Measurements from ENCODE around the gene NPTN. TPM values are rescaled to one million over a fixed set of nuclear protein-coding genes. Genes with fewer than 3 reads are reported as not detected.

The NPTN gene
- total RNA-seq (2022; extraction: Qiagen RNA extraction), result 179 to 210 TPM (median 203 TPM) in 5 replicates

GRCh38 chr15:73633111-73633990 lies at the start of gene NPTN:
NPTN (minus strand) TSS chr15:73633389; CDS start chr15:73633215, 174 bp downstream.

Other genes starting within 250 kb of the NPTN start
- 0.17 TPM in 1 of 5 replicates, not detected in the others for gene REC114, start 190.2 kb downstream of the NPTN start, total RNA-seq (2022; extraction: Qiagen RNA extraction)
- gene CD276, start 51.0 kb upstream of the NPTN start, total RNA-seq (2022; extraction: Qiagen RNA extraction), result 66.4 to 88.8 TPM (median 81.7 TPM) in 5 replicates
- 1.3 to 1.8 TPM (median 1.5 TPM) in 5 replicates for gene INSYN1, start 120.0 kb upstream of the NPTN start, total RNA-seq (2022; extraction: Qiagen RNA extraction)
- gene TBC1D21, start 240.2 kb upstream of the NPTN start, total RNA-seq (2022; extraction: Qiagen RNA extraction), result not detected in 5 replicates

Data from A549 treated with CORT108297 at 1 μM for 4 hours (cell line).